HAP-1 (cell line): ENCODE measurements around the gene ZNF770.
"Not testable (repeated sequence)": the region's sequence is repeated elsewhere in the genome, so short reads cannot be mapped to it uniquely, and the experiment has no call there.

Experiments used
- DNase-seq, 2 experiments: peaks; one replicate each; pipeline ENCODE4 v3.0.0-alpha.2; 2016 to 2020; ENCODE audit warnings: low spot score in 2 of 2
- H3K27me3 ChIP-seq: fragments of 250-450 bp; sonication (Bioruptor Pico); 2 replicates; pipeline ENCODE4 v1.5.1; 2020; ENCODE audit warnings: low read depth, mild to moderate bottlenecking, moderate library complexity
- H3K36me3 ChIP-seq: fragments of 250-450 bp; sonication (Bioruptor Pico); replicated peaks from 2 replicates; pipeline ENCODE4 v1.5.1; 2020; ENCODE audit warnings: mild to moderate bottlenecking
- H3K4me1 ChIP-seq: fragments of 250-450 bp; sonication (Bioruptor Pico); 2 replicates; pipeline ENCODE4 v1.5.1; 2020; ENCODE audit warnings: mild to moderate bottlenecking
- H3K4me3 ChIP-seq: fragments of 250-450 bp; sonication (Bioruptor Pico); 2 replicates; pipeline ENCODE4 v1.5.1; 2020; ENCODE audit warnings: mild to moderate bottlenecking, moderate library complexity
- H3K9me3 ChIP-seq: fragments of 250-450 bp; sonication (Bioruptor Pico); 2 replicates; pipeline ENCODE4 v1.5.1; 2020; ENCODE audit warnings: mild to moderate bottlenecking, moderate library complexity
- in situ Hi-C: fragments of 300-500 bp; cut with MboI; formaldehyde crosslinking; loops from 3 replicates; pipeline ENCODE4 v1.14.3; 2020; ENCODE audit warnings: low sequenced_read_pairs, inconsistent platforms, mixed read lengths

Gene ZNF770

DNA sequence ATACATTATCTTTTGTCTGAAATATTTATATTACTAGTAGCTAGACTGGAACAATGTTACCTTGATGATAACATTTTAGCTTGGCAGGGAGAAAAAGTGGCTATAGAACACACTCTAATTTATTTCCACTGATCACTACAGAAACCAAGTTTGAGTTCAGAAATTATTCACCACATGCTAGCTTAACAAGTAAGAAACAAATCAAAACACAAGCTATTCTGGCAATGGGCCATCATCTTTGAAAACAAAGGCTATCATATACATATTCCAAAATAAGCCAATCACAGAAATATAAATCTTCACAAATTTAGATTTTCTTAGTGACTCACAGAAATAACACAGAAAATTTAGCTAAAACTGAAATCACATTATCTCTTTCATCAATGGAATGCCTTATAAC lies 35.6 kb downstream of the ZNF770 start:
- DNase-seq, result no peak
- in situ Hi-C loops, result no loop called here
- H3K27me3 ChIP-seq, result no peaks in the 10 kb centered on the region
- H3K4me3 ChIP-seq, result no peak overlapping the region
- H3K9me3 ChIP-seq, result no peaks in the 10 kb centered on the region
- H3K4me1 ChIP-seq, result no peaks in the 10 kb centered on the region
- peaks cover 29% of the 10 kb centered on the region for H3K36me3 ChIP-seq

DNA sequence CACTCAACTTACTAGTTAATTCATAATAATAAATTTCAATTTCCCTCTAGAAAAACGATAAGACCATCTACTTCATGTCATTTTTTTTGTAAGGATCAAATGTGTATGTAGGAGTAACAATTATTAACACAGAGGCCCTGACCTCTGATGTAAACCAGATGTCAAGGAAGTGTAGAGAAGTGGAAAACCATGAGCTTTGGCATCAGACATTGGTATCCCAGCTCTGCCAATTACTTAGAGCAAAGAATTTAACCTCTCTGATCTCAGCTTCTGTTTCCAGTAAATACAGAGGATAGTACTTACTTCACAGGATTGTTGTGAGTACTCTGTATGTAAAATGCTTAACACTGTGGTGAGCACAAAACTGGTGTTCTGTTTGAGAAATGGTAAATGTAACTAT lies 36.1 kb downstream of the ZNF770 start:
- Histone ChIP-seq H3K4me1 (no peaks in the 10 kb centered on the region), H3K4me3 (no peak overlapping the region), H3K36me3 (peaks cover 29% of the 10 kb centered on the region), H3K27me3 (no peaks in the 10 kb centered on the region), H3K9me3 (no peaks in the 10 kb centered on the region)
- in situ Hi-C loops, result no loop called here
- no peak for DNase-seq

DNA sequence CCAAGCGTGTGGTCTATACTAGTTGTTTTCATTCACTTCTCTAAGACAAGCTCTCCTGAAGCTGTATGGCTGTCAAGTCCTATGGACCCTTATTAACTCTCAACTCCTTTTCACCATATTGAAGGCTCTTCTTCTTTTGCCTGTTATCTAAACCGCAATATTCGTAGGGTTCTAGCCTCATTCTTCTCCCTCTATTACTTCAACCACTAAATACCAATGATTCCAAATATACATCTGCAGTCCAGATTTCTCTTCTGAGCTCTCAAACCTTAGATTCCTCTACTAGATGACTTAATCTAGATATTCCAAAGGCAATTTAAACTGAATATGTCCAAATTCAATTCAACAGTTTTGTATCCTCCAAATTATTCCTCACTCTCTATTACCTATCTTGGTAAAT lies 43.2 kb downstream of the ZNF770 start:
- peaks cover 26% of the 10 kb centered on the region for H3K36me3 ChIP-seq
- no peaks in the 10 kb centered on the region for H3K27me3 ChIP-seq
- no peak for DNase-seq
- no peak overlapping the region for H3K4me3 ChIP-seq
- H3K4me1 ChIP-seq, result no peaks in the 10 kb centered on the region
- in situ Hi-C loops, result no loop called here
- H3K9me3 ChIP-seq, result no peaks in the 10 kb centered on the region

DNA sequence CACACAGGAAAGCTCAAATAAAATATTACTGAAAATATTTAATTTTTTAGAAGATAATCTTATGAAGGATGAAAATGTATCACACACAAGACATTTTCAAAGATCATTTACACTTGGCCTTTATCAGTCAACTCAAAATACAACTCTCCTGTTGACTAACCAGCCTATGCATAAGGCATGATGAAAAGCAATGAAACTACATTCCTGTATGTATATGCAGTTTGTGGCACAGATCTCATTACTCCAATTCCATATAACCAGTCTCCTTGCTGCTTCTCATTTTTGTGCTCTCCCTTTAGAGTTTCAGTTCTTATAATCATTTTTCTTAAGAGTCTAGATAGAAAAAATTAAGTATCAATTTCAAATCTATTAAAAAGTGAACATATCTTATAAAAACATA lies 44.4 kb downstream of the ZNF770 start:
- DNase-seq, result no peak
- no peaks in the 10 kb centered on the region for H3K9me3 ChIP-seq
- no peaks in the 10 kb centered on the region for H3K27me3 ChIP-seq
- H3K36me3 ChIP-seq, result peaks cover 33% of the 10 kb centered on the region
- H3K4me3 ChIP-seq, result no peak overlapping the region
- in situ Hi-C loops, result no loop called here
- no peaks in the 10 kb centered on the region for H3K4me1 ChIP-seq

DNA sequence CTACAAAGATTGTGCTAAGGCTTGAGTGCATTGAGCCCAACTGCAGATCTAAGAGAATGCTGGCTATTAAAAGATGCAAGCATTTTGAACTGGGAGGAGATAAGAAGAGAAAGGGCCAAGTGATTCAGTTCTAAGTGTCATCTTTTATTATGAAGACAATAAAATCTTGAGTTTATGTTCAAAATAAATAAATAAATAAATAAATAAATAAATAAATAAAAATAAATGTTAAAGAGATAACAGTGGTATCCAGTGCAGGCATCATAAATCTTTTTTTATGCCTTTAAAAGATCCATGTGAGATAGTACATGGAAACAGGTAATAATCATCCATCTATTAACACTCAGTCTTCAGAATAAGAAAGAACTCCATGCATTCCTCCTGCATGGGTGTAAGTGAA lies 44.8 kb downstream of the ZNF770 start:
- H3K4me3 ChIP-seq, in situ Hi-C loops, H3K9me3 ChIP-seq, H3K27me3 ChIP-seq, DNase-seq, H3K4me1 ChIP-seq: not testable (repeated sequence)
- H3K36me3 ChIP-seq, result peaks cover 36% of the 10 kb centered on the region

DNA sequence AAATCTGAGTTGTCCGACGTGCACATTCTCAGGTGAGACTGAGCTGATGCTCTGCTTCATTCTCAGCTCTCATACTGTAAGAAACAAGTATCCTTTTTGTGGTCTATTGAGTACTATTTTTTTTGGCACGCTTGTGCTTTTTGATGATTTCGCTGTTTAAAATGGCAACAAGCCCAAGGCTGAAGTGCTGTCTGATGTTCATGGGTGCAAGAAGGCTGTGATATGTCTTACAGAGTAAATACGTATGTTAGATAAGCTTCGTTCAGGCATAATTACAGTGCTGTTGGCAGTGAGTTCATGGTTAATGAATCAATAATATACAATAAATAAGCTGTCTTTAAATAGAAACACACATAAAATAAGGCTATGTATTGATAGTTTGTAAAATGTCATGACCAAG lies 45.7 kb downstream of the ZNF770 start:
- Histone ChIP-seq H3K9me3 (no peaks in the 10 kb centered on the region), H3K36me3 (peaks cover 37% of the 10 kb centered on the region), H3K4me3 (no peak overlapping the region), H3K4me1 (no peaks in the 10 kb centered on the region), H3K27me3 (no peaks in the 10 kb centered on the region)
- in situ Hi-C loops, result no loop called here
- DNase-seq, result no peak

DNA sequence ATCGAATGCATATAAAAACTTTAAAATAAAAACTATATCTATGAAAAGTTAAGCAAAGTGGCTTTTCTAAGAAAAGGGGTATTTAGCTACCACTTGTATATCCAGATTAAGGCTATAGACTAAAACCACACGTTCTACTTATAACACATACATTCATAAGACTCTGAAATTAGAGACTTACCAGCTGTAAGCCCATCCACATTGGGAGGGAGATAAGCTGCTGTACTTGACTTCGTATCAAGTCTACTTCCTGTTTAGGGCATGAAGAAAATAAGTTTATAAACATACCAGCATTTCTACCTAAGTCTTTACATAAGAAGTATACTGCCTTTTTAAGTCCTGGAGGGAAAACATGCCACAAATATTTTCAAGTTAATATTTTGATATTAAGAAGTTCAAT lies 46.3 kb downstream of the ZNF770 start:
- Histone ChIP-seq H3K9me3 (no peaks in the 10 kb centered on the region), H3K4me3 (no peak overlapping the region), H3K27me3 (no peaks in the 10 kb centered on the region), H3K4me1 (no peaks in the 10 kb centered on the region), H3K36me3 (peaks cover 37% of the 10 kb centered on the region)
- no peak for DNase-seq
- in situ Hi-C loops, result no loop called here

DNA sequence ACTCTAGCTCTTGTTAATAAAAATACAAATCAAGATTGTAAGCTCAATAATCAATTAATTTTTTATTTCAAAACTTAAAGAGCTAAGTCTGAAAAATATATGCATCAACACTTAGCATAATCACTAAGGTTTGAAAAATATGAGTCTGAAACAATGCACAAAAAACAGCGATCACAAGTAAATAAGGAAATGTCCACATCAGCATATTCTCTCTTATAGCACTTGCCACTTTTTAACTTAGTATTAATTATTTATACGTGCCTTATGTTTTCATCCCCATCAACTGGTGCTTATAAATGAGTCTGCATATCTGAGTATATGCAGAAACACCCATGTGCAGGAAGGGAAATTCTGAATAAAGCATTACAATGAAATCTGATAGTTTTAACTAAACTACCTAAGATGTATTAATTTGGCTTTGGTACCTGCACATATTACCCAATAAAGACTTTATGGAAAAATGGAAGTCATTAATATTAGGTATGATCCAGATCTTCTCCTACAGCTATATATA lies 46.8 kb downstream of the ZNF770 start:
- no peaks in the 10 kb centered on the region for H3K9me3 ChIP-seq
- no peaks in the 10 kb centered on the region for H3K27me3 ChIP-seq
- no peak overlapping the region for H3K4me3 ChIP-seq
- in situ Hi-C loops, result no loop called here
- H3K4me1 ChIP-seq, result no peaks in the 10 kb centered on the region
- peaks cover 37% of the 10 kb centered on the region for H3K36me3 ChIP-seq
- DNase-seq, result no peak

DNA sequence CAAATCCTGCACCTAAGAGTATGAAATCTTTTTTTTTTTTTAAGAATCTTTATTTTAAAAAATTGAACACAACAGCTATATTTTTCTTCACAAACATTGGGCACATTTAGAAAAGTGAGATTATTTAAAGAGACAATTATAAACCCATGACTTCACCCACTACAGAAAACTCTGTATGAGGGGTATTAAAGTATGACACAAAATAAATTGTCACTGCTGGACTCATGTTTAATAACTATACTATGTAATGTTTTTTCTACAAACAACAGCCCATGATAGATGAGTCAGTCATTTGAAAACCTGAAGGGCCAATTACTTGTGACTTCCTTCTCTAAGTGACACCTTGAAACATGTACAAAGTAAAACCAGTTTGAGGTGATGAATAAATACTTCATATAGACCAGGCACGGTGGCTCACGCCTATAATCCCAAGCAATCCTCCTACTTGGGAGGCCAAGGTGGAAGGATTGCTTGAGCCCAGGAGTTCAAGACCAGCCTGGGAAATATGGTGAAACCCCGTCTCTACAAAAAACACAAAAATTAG lies 54.6 kb downstream of the ZNF770 start:
- in situ Hi-C loops, result no loop called here
- Histone ChIP-seq H3K36me3 (peaks cover 65% of the 10 kb centered on the region), H3K27me3 (no peaks in the 10 kb centered on the region), H3K4me3 (no peak overlapping the region), H3K9me3 (no peaks in the 10 kb centered on the region), H3K4me1 (no peaks in the 10 kb centered on the region)
- no peak for DNase-seq

DNA sequence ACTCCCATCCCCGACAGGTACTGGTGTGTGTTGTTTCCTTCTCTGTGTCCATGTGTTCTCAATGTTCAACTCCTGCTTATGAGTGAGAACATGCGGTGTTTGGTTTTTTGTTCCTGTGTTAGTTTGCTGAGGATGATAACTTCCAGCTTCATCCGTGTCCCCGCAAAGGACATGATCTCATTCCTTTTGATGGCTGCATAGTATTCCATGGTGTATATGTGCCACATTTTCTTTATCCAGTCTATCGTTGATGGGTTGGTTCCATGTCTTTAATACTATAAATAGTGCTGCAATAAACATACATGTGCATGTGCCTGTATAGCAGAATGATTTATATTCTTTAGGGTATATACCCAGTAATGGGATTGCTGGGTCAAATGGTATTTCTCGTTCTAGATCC lies 59.7 kb downstream of the ZNF770 start:
- in situ Hi-C loops, H3K9me3 ChIP-seq, H3K4me3 ChIP-seq, H3K27me3 ChIP-seq, DNase-seq, H3K4me1 ChIP-seq: not testable (repeated sequence)
- peaks cover 55% of the 10 kb centered on the region for H3K36me3 ChIP-seq
